ENCODE results near the gene DPP6. TPM values are rescaled to one million over a fixed set of nuclear protein-coding genes. Genes with fewer than 3 reads are reported as not detected.

Gene DPP6
- total and polyA plus RNA-seq, 9 donors = 0.22 to 3.9 (median 1.3) TPM; not detected in 1

GRCh38 chr7:154383045-154383444, 330.8 kb downstream of the DPP6 start:
- Histone ChIP-seq H3K4me1 (ENCODE audit: insufficient read depth) (no peaks in the 10 kb centered on the region), H3K27ac (no peak overlapping the region), H3K4me3 (no peak overlapping the region), H3K27me3 (no peaks in the 10 kb centered on the region), H3K9me3 (no peaks in the 10 kb centered on the region), H3K36me3 (no peaks in the 10 kb centered on the region)
- WGBS, 3 donors = 63 to 69% (median 67%) methylated on average over 3 of the region's 3 CpGs
- intact Hi-C loops (cut with DNase I) = no loop called here
- no peak for TF ChIP-seq POLR2A (IDR thresholded peaks at IDR 0.05)
- no peak for TF ChIP-seq EP300 (IDR thresholded peaks at IDR 0.05)
- no peak for TF ChIP-seq CTCF (IDR thresholded peaks at IDR 0.05)
- DNase-seq = no peak

GRCh38 chr7:154385214-154385613, 333.0 kb downstream of the DPP6 start:
- intact Hi-C loops (cut with DNase I) = no loop called here
- 79 to 91% (median 82%) methylated on average over 8 of the region's 8 CpGs for WGBS, 3 donors
- Histone ChIP-seq H3K4me1 (ENCODE audit: insufficient read depth) (no peaks in the 10 kb centered on the region), H3K27me3 (no peaks in the 10 kb centered on the region), H3K36me3 (no peaks in the 10 kb centered on the region), H3K9me3 (no peaks in the 10 kb centered on the region), H3K4me3 (no peak overlapping the region), H3K27ac (no peak overlapping the region)
- no peak for DNase-seq
- no peak for TF ChIP-seq EP300 (IDR thresholded peaks at IDR 0.05)
- no peak for TF ChIP-seq CTCF (IDR thresholded peaks at IDR 0.05)
- TF ChIP-seq POLR2A (IDR thresholded peaks at IDR 0.05) = no peak

DNA sequence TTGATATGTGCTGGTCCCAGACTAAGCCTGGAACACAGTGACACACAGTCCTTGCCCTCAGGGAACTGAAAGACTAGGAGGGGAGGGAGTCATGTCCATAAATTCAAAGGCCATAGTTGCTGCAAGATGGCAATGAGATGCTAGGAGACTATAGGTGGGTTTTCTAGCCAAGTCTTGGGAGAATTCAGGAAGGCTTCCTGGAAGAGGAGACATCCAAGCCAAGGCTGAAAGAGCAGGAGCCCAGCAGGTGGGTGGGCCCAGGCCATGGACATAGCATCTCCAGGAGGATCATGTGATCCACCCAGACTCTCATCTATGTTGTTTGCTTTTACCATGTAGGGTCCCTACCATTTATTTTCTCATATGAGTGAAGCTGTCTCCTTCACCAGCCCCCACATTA, 335.1 kb downstream of the DPP6 start:
- no peak for TF ChIP-seq CTCF (IDR thresholded peaks at IDR 0.05)
- no peak for TF ChIP-seq EP300 (IDR thresholded peaks at IDR 0.05)
- TF ChIP-seq POLR2A (IDR thresholded peaks at IDR 0.05) = no peak
- DNase-seq = no peak
- no peak overlapping the region for H3K27ac ChIP-seq
- H3K36me3 ChIP-seq = no peaks in the 10 kb centered on the region
- no peaks in the 10 kb centered on the region for H3K9me3 ChIP-seq
- intact Hi-C loops (cut with DNase I) = no loop called here
- no peaks in the 10 kb centered on the region for H3K27me3 ChIP-seq
- no peak overlapping the region for H3K4me3 ChIP-seq
- no peaks in the 10 kb centered on the region for H3K4me1 ChIP-seq (ENCODE audit: insufficient read depth)

DNA sequence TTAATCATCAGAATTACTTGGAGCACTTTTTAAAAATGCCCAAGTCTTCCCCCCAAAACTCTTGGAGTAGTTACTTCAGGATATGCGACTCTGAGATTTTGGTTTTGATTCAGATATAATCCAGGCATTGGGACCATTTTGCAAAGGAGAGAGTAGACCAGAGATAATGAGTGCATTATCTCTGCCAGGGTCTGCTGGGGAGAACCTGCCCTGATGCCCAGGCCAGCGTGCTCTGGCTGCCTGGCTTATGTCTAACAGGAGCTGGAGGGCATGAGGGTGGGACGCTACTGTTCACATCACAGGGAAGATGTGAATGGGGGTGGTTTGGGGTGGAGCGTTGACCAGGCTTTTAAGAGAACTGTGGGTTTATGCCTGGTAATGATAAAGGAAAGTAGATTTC, 336.2 kb downstream of the DPP6 start:
- H3K4me3 ChIP-seq = no peak overlapping the region
- TF ChIP-seq CTCF (IDR thresholded peaks at IDR 0.05) (no peak), POLR2A (IDR thresholded peaks at IDR 0.05) (no peak), EP300 (IDR thresholded peaks at IDR 0.05) (no peak)
- no peaks in the 10 kb centered on the region for H3K9me3 ChIP-seq
- no peaks in the 10 kb centered on the region for H3K27me3 ChIP-seq
- intact Hi-C loops (cut with DNase I) = no loop called here
- no peaks in the 10 kb centered on the region for H3K4me1 ChIP-seq (ENCODE audit: insufficient read depth)
- H3K36me3 ChIP-seq = no peaks in the 10 kb centered on the region
- no peak for DNase-seq
- H3K27ac ChIP-seq = no peak overlapping the region
- WGBS, 3 donors = 77 to 84% (median 78%) methylated on average over 4 of the region's 4 CpGs

- Histone ChIP-seq H3K27ac (no peak overlapping the region), H3K36me3 (no peaks in the 10 kb centered on the region), H3K4me3 (no peak overlapping the region), H3K27me3 (no peaks in the 10 kb centered on the region), H3K4me1 (ENCODE audit: insufficient read depth) (no peaks in the 10 kb centered on the region), H3K9me3 (no peaks in the 10 kb centered on the region)
- DNase-seq = no peak
- WGBS, 3 donors = 34 to 58% (median 35%) methylated on average over 10 of the region's 10 CpGs
- intact Hi-C loops (cut with DNase I) = no loop called here
- no peak for TF ChIP-seq POLR2A (IDR thresholded peaks at IDR 0.05)
- no peak for TF ChIP-seq EP300 (IDR thresholded peaks at IDR 0.05)
- TF ChIP-seq CTCF (IDR thresholded peaks at IDR 0.05) = no peak
These were observed 336.8 kb downstream of the DPP6 start for GRCh38 chr7:154388999-154389398.

All from ovary (tissue), 9 donors.